ENCODE measurements around the gene SH2D4B.
"Not testable (repeated sequence)": the region's sequence is repeated elsewhere in the genome, so short reads cannot be mapped to it uniquely, and the experiment has no call there.

Gene SH2D4B

DNA sequence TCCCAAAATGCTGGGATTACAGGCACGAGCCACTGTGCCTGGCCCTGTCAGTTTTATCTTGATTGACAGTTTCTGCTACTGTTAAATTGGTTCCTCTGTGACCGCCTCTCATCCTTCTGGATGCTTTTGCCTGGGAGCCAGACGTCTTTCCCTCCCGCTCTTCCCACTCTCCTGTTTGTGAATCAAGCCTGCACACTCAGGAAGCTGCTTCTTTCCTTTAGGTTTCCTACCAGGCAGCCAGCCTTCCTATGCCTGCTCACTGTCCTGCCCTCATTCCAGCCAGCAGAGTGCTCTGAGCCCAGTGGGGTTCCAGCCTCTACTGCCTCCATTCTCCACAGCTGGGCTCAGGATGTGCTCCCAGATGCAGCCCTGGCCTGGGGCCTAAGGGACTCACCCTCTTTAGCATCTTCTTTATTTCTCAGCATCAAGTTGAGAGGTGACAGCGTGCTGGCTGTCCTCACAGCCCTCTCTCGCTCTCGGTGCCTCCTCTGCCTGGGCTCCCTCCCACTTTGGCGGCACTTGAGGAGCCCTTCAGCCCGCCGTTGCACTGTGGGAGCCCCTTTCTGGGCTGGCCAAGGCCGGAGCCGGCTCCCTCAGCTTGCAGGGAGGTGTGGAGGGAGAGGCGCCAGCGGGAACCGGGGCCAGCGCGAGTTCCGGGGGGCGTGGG is 5.1 kb downstream of the SH2D4B start:
- DNase-seq (ENCODE audit: low read depth) = no peak

DNA sequence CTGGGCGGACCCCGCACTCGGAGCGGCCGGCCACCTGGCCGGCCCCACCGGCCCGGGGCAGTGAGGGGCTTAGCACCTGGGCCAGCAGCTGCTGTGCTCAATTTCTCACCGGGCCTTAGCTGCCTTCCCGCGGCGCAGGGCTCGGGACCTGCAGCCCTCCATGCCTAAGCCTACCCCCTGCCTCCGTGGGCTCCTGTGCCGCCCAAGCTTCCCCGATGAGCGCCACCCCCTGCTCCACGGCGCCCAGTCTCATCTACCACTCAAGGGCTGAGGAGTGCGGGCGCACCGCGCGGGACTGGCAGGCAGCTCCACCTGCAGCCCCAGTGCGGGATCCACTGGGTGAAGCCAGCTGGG is 5.6 kb downstream of the SH2D4B start:
- DNase-seq (ENCODE audit: low read depth) = not testable (repeated sequence)

DNA sequence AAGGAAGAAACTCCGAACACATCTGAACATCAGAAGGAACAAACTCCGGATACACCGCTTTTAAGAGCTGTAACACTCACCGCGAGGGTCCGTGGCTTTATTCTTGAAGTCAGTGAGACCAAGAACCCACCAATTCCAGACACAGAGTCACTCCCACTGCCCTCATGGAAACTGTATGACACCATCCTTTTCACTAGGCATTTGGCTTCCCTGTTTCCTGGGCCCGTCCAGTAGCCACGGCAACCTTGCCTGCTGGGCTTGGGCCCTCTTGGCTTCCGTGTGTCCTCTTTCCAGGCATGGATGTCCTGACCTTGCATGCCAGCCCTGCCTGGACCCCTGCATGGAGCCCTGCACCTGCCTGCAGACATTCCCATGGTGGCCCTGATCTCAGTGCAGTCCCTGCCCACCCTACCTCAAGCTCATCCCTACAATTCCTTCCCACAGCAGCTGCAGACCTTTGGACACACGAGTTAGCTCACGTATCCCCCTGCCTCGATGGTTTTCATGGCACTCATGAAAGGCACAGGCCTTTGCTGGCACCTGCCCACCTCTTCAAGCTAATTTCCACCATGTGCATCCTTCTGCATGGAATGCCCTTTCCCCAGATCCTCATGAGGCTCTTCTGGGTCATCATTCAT is 6.7 kb downstream of the SH2D4B start:
- no peak for DNase-seq (ENCODE audit: low read depth)

DNA sequence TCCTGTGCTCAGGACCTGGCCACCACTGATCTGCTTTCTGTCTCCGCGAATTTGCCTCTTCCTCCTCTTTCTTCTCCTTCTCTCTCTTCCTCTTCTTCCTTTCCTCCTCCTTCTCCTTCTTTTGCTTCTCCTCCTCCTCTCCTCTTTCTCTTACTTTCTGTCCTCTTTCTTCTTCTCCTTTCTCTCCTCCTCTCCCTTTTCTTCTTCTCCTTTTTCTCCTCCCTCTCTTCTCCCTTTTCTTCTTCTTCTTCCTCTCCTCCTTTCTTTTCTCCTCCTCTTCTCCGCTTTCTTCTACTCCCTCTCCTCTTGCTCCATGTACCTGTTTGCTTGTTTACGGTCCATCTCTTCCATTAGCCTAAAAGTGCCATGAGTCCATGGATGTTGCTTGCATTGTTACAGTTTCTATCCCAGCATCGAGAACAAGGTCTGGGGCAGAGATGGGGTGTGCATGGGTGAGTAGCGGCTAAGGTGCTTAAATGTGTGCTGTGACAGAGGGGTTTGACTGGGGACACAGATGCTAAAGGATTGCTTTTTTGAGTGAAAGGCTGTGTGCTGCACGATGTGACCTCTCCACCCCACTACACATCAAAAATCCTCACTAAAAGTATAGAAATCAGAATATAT is 7.7 kb downstream of the SH2D4B start:
- no peak for DNase-seq (ENCODE audit: low read depth)

DNA sequence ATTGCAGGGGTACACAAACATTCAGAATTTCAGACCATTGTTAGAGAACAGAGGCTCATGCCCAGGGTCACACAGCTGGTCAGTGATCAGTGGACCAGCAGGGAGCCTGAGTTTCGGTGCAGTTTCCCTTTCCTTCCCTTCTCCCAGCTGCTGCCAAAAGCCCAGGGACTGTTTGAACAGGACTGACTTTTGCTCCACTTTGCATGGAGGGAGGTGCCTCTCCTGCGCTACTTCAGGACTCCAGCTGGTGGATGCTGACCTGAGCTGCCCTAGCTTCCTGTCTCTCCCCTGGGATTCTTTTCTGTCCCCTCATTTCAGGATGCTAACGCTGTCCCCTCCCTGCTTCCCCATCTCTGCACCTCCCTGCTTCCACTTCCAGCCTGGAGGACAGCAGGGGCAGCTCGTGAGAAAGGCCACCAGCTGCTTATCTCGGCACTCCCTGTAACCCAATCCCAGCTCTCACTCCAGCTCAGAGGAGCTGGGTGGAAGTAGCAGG is 14.5 kb downstream of the SH2D4B start:
- DNase-seq (ENCODE audit: low read depth) = no peak

DNA sequence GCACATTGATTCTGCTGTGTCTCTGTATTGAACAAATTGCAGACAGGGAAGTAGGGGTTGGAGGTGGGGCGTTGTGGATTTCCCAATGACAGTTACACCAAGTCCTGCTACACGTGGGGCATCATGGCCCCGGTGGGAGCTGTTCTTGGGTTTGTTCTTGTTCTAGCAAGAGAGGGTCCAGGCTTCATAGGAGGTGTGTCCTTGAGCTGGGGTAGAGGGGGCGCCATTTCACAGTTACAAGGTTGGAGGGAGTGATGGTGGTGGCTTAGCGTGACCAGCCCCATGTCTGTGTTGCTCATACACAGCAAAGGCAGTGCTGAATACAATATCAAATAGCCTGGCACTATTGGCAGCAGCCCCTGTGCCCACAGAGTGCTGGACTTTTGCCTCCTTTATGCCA is 15.7 kb downstream of the SH2D4B start:
- no peak for DNase-seq (ENCODE audit: low read depth)

DNA sequence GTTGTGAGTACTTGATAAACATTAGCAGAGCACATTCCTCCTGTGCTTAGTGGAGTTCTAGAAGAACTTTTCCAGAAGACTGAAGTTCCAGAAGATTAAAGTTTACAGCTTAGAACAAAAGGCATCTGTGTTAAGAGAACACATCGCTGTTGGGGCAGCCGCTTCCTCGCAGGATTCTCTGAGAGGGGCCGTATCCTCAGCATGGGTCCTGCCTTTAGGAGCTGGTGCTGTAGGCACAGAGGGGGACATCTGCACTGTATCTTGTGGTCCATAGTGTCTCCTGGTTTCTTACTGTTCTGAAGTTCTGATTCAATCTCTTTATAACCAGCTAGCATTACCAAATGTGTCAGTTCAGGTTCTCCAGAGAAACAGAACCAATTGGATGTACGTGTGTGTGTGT is 16.3 kb downstream of the SH2D4B start:
- DNase-seq (ENCODE audit: low read depth) = no peak

DNA sequence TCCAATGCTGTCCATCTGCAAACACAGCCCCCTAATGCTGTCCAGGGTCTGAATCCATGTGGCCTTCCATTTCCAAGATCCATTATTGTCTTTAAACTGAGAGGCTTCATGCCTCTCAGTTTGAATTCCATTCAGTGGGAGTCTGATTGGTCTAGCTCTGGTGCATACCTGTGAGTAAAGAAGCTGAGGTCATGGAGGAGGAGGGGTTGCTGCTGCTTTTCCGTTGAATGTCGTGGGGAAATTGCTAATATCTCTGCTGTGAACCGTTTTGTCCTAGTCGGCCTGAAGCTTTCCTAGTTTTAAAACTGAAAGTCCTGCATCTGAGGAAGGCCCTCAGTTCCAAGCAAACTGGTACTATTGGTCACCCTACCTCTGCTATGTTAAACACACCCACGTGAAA is 17.7 kb downstream of the SH2D4B start:
- DNase-seq (ENCODE audit: low read depth) = no peak

DNA sequence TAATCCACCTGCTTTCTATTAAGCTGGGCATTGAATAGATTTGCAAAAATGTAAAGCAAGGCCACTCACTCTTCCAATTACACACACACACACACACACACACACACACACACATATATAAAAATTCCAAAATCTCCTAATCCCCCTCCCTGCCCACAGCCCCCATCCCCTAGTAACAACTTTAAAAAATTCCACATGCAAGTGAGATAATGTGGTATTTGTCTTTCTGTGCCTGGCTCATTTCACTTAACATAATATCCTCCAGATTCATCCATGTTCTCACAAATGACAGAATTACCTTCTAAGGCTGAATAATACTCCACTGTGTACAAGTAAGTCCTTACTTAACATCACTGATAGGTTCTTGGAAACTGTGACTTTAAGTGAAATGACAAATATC is 24.2 kb downstream of the SH2D4B start:
- no peak for DNase-seq (ENCODE audit: low read depth)

DNA sequence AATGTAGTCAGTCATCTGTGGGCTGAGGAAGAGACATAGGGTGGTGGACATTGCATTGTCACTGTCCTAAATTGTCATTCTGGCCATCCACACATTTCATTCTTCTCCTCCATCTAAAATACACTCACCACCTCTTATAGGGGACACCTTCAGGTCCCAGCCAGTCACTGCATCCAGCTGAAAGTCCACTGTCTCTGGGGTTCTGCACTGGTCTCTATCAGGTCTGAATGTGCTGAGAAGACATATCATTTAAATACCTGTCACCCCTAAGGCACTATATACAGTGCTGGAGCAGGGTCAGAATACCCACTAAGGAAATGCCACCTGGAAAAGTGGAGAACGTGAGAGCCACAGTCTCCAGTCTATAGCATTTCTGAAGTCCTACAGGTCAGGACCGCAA is 29.6 kb downstream of the SH2D4B start:
- DNase-seq (ENCODE audit: low read depth) = no peak

DNA sequence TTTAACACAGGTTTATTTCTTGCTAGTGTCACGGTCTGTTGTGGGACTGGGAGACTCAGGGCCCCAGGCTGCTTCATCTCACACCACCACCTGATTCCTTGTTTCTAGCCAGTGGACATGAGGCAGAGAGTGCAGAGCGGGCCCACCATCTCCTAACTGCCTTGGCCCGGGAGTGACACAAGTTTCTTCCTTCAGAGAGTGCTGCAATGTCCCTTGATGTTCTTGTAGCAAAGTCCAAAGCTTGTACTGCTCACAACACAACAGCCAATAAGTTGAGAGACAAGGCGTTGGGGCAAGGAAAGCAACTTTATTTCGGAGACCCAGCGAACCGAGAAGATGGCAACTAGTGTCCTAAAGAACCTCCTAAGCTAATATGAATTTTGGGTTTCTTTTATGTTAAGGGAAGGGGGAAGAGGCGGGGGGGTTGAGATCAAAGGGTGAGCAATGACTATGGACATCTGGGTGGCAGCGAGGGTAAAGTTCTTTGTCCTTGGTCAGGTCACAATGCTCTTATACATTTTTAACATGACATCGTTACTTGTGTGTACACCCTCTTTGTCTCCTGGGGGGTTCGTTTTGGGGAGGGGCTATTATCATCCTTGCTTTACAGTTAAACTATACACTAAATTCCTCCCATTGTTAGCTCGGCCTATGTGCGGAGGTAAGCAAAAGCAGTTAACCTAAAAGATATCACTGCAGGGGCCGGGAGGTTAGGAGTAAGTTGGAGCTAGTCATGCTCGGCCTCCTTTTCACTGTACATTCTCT is 31.6 kb downstream of the SH2D4B start:
- no peak for DNase-seq (ENCODE audit: low read depth)

DNA sequence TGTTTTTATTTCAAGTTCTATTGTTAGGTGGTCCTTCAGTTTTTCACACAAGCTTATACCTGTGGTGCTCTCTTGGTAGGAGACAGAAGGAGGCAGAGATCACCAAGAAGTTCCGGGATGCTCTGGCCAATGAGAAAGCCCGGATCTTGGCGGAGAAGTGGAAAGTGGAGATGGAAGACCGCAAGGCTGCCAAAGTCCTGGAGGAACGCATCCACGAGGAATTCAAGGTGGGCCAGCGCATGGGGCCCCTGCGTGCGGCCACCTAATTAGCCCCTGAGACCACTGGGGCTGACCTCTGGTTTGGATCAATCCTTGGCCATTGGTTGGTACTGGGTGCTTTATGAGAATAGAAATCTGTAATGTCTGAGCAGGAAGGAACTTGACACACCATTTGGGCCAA is 33.6 kb downstream of the SH2D4B start:
- DNase-seq (ENCODE audit: low read depth) = no peak

DNA sequence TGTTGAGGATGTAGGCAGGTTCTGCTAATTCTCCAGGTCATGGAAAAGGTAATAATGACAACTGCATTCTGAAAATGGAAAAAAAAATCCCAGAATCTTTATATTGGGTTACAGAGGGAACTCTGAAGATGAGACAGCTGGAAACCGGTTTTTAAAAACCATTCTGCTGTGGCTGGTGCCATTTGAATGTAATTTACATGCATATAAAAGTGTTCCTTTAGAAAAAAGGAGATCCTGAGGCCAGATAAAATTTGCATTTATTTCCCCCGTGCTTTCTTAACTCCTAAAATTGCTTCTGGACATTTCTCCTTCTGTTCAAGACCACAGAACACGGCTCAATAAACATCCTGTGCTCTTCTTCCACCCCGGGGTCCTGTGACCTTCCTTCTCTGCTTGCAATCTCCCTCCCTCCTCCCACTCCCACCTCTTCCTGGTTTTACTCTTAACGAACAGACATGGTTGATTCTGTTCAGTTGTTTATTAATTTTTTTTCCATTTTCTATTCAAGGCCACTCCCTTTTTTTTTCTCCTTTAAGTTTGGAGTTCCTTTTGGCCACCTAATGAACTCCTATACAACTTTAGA is 41.6 kb downstream of the SH2D4B start:
- DNase-seq (ENCODE audit: low read depth) = no peak

DNA sequence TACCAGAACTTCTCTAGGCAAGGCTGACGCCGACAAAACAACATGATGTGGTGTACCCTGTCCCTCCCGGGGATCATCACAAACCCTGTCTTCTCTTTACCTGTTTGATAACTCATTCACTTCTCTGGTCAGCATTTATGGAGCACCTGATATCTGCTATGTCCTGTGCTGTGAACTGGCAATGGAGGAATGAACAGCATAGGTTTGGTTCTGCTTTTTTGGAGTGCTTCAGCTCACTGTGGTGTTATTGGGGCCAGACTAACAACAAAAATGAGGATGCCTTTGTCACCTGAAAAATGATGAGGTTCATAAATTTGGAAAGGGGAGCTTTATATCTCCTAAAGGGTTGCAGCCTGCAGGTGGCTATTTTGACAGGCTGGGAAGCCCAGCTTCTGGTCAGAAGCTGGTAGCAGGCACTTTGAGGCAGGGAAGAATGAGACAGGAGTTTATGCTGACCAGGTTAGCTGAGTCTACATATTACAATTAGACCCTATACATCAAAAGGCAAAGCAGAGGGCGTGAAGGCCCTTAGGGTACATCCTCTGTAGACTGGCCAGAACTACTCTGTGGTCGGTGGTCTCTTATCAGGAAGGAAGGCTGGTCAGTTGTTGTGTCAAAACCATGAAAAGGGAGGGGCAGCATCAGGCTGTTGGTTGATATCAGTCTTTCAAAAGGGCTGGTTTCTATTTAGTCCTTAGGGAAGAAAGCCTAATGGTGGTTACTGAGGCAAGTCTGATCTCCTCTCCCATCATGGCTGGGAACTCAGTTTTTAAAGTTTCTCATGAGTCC is 42.3 kb downstream of the SH2D4B start:
- no peak for DNase-seq (ENCODE audit: low read depth)

DNA sequence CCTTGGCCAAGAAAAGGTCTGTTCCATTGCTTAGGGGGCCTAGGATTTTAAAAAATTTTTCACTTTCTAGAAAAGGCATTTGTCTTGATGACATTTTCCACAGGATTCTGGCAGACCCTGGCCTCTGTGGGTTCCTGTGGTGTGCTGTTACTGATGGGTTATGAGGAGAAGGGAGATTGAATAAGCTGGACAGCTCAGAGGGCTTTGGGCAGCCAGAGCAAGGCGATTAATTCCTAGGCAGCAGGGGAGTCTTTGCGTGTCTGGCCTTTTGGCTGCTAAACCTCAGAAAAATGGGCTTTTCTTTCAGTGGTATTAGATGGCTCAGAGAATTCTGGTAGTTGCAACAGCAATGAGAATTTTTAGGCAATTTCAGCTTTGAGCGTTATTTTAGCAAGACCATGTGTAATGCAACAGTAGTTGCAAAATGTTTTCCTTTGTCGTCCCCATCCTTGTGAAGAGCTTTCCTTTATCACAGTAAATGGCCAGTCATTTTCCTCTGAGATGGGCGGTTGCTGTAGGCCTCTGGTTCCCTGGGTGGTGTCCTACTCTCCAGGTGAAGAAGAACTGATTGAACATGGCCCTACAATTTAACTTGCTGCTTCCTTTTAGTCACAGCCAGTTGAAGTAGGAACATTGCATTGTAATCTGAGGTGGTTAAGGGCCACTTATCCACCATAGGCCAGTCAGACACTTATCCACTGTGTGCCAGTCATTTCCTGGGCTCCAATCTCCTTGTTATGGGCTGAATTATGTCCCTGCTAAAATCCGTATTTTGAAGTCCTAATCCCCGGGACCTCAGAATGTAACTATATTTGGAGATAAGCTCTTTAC is 43.2 kb downstream of the SH2D4B start:
- DNase-seq (ENCODE audit: low read depth) = no peak

DNA sequence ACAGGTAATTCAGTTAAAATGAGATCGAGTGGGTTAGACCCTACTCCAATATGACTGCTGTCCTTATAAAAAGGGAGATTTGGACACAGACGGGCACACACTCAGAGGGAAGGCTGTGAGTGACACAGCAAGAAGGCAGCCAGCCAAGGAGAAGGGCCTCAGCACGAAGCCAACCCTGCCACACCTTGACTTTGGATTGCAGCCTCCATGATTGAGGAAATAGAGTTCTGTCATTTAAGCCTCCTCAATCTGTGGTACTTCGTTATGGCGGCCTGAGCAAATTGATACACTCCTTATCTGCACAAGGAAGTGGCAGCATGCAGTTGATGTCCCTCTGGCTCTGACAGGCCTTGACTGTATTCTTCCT is 43.8 kb downstream of the SH2D4B start:
- no peak for DNase-seq (ENCODE audit: low read depth)

DNA sequence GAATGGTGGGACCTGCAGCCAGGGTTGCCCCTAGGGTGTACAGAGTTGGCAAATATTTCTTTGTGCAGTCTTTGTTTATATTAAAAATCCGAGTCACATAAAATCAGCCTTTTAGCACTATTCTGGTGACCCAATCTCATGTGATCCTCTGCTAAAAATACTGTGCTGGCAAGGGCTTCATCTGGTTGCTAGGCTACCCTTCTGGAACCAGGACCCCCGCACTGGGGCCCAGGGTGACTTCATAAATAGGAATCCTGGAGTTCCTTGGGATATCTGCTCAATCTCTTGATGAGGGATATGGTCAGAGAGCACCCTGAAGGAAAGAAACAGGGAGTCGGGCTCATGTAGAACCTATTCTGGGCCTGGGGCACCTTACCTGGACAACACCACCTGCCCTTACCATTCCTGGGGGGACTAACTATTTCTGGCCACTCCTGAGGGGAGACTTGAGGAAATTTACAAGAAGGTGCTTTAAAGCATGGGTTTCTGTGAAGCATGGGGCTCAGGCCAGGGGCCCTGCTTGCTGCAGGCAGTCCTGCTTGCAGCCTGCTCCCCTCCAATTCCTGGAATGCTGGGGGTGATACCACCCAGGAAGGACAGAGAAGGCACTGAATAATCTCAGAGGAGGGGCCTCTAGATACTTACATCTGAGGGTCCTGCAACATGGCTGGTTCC is 44.7 kb downstream of the SH2D4B start:
- no peak for DNase-seq (ENCODE audit: low read depth)

DNA sequence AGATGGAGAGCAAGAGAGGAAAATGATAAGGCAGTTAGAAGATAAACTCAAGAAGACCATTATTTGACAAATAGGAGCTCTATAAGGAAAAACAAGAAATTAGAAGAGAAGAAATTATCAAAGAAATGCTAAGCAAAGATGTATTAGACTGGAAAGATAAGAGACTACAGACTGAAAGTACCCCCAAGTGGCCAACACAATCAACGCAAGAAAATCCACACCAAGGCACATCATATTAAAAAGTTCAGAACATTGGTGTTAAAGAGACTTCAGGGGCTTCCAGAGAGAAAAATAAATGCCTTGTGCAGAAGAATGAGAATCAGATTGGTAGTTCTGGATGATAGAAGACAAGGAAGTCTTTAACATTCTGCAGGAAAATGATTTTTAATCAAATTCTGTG is 46.0 kb downstream of the SH2D4B start:
- no peak for DNase-seq (ENCODE audit: low read depth)

DNA sequence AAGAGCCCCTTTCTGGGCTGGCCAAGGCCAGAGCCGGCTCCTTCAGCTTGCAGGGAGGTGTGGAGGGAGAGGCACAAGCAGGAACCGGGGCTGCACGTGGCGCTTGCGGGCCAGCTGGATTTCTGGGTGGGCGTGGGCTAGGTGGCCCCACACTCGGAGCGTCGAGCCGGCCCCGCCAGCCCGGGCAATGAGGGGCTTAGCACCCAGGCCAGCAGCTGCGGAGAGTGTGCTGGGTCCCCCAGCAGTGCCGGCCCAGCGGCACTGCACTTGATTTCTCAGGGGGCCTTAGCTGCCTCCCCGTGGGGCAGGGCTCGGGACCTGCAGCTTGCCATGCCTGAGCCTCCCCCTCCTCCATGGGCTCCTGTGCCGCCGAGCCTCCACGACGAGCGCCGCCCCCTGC is 48.1 kb downstream of the SH2D4B start:
- no peak for DNase-seq (ENCODE audit: low read depth)

DNA sequence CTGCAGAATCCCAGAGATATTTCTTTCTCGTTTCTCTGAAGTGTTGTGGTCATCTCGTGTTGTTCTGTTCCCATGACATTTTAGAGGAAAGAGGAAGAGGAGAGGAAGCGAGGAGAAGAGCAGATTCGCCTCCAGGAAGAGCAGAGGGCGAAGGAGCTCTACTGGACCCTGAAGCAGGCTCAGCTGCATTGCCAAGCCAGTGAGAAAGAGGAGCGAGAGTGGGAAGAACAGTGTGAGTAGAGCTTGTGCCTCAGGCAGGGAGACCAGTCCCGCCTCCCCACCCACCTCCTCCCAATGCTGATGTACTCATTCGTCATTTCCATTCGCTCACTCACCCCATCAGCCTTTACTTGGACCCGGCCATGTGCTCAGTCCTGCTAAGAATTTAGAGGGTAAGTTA is 50.8 kb downstream of the SH2D4B start:
- no peak for DNase-seq (ENCODE audit: low read depth)
